NCI-H128 (cell line): ENCODE results near the gene PLXND1.

Experiments used
- DNase-seq: peaks from one replicate; lab custom pipeline; 2025; ENCODE audit not compliant: unreplicated experiment; lab: John Stamatoyannopoulos, UW

Gene PLXND1

GRCh38 chr3:129603561-129603942 lies 2.9 kb downstream of the PLXND1 start:
- no peak for DNase-seq

DNA sequence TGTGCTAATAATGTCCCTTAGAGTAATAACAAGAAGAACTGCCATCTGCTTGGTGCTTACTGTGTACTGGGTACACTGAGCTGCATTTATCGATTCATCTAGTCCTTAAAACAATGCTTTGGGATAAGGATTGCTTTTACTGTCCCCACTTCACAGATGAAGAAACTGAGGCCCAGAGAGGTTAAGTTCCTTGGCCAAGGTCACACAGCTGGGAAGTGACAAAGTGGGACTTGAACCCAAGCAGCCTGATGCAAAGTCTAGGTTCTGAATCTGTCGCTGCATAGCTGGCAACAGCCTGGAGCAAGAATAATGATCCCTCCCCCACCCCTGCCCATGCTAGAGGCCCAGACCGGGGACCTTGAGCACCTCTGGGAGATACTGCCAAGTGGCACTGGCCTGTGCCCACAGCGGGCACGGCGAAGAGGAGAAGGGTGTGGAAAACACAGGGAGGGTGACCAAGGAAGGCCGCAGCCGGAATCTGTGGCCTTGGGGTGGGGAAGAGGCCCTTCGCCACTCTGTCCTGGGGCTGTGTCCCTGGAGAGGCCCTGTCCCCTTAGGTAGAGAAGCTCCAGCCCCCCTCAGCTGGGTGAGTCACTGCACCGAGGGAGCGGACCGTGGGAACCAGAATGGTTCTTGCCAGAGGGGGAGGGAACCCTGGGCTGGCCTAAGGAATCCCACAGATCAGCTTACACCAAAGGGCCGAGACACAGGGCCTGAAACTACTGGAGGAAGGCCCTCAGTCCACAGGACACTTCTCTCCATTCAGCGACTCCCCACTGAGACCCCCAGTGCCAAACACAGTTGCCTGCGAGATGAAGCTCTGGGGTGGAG lies 3.5 kb downstream of the PLXND1 start:
- no peak for DNase-seq

GRCh38 chr3:129602309-129602708 lies 4.2 kb downstream of the PLXND1 start:
- no peak for DNase-seq

- DNase-seq, result no peak
Observed at GRCh38 chr3:129601713-129602112, 4.8 kb downstream of the PLXND1 start.

- no peak for DNase-seq
Observed at GRCh38 chr3:129600348-129600747, 6.1 kb downstream of the PLXND1 start.

GRCh38 chr3:129599607-129600006 lies 6.9 kb downstream of the PLXND1 start:
- DNase-seq, result no peak

GRCh38 chr3:129599073-129599472 lies 7.4 kb downstream of the PLXND1 start:
- DNase-seq, result no peak

DNA sequence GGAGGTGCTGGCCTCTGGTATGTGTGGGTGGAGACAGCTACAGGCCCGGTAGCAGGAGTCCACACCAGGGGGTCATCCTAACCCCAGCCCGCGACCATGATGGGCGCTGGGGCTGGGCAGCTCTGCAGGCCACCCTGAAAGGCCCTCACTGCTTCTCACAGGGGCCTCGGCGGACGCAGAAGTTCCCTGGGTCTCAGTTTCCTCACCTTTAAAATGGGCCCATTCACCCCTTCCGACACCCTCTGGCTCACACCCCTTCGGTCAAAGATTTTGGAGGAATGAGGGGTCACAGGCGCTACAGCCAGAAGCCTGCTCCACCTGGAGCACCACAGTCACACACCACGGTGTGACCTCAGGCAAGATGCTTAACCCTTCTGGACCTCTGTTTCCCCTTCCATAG lies 8.0 kb downstream of the PLXND1 start:
- DNase-seq, result no peak

DNA sequence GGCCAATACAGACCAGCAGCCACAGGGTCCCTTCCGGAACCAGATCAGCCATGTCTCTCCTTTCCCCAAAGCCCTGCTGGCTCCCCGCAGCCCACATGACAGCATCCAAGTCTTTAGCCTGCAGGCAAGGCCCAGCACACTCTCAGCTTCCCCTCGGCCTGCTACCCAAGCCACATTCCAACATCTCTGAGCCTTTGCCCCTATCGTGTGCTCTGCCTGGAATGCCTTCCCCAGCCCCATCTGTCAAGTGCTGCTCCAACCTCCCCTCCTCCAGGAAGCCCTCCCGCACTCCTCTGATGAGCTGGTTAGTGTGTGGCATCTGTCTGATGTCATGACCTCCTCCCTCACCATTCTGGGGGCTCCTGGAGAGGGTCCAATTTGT lies 8.5 kb downstream of the PLXND1 start:
- DNase-seq, result no peak

DNA sequence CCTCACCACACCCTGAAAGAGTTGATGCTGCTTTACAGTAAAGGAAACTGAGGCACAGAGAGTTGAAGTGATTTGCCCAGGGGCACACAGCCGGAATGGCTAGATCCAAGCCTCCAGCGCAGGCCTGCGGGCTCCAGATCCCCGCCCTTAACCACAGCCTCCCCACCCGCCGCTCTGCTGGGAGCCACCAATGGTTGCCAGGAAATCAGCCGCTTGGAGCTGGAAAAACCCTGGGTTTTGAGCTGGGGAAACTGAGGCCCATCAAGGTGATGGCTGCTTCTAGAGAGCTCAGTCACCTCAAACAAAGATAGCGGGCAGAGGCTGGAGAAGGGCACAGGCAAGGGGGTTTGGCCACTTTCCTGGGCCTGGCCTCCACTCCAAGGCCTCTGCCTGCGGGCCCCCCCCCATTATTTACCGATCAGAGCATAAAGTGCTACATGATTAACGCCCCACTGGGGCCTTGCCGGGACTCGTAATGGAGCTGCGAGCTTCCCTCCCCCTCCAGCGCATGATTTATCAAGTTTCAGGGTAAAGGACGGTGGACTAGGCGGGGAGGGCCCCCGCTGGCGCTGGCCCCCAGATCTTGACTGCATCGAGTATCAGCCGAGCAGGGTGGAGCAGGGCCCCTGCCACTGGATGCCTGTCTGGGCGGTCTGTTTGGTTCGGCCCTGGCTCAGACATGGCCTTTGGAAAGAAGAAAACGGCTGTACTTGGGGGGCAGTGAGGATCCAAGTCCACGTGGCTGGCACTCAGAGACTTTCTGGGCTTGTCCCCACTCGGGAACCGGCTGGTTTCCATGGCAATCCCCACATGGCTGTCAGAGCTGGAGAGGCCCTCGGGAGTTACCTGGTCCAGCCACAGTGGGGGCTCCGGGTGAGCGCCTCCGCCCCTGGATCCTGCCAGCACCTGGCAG lies 9.1 kb downstream of the PLXND1 start:
- no peak for DNase-seq

- DNase-seq, result no peak
Observed at GRCh38 chr3:129596194-129597086, 10.0 kb downstream of the PLXND1 start.

GRCh38 chr3:129595544-129596193 lies 10.8 kb downstream of the PLXND1 start:
- no peak for DNase-seq

- DNase-seq, result no peak
Observed at GRCh38 chr3:129594907-129595390, 11.5 kb downstream of the PLXND1 start.

- no peak for DNase-seq
Observed at GRCh38 chr3:129594409-129594808, 12.1 kb downstream of the PLXND1 start.

DNA sequence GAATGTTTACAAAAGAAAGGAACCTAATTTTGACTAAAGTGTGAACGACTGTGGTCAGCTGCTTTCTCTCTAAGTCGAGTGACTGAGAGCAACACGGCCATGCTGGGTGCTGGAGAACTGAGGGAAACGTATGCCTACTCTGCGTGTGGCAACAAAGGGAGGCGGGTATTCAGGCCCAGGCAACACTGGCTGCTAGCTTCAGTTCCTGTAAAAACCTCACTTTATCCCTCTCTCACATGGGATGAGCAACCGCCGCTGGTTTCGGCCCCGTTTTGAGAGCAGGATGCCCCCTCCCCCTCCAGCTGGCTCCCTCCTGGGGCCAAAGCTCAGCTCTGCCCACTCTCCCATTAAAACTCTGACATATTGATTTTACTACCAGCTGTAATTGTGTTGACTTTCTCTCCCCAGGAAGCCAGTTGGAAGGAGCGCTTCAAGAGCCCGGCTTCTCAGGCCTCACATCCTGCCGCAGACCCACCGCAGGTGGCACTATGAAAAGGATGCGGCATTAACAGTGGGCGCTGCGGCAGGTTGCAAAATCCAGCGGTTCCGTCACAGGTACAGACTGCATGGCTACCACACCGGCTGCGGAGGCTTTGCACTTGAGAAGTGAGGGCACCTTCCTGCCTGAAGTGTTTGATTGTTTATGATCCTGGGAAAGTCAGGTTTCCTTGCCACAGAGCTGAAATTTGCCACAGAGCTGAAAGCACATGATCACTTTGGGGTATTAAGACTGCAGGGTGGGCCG lies 12.7 kb downstream of the PLXND1 start:
- DNase-seq, result peak; percentile 65

DNA sequence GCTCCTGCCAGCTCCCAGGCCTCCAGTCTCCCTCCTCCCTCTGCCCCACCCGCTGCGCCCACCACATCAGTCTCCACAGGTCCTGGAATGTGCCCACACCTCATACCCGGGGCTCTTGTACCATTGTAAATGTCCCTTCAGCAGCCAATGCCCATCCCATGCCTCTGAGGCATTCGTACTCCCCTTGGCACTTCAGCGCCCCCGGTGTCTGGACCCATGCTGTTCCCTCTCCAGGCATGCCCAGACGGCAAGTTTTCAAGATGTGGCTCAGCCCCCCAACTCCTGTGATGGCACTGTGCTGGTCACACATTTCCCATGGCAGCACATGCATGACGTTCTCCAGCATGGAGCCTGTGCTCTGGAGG lies 13.3 kb downstream of the PLXND1 start:
- DNase-seq, result no peak

GRCh38 chr3:129592381-129593131 lies 13.9 kb downstream of the PLXND1 start:
- no peak for DNase-seq

GRCh38 chr3:129591932-129592331 lies 14.5 kb downstream of the PLXND1 start:
- DNase-seq, result no peak

DNA sequence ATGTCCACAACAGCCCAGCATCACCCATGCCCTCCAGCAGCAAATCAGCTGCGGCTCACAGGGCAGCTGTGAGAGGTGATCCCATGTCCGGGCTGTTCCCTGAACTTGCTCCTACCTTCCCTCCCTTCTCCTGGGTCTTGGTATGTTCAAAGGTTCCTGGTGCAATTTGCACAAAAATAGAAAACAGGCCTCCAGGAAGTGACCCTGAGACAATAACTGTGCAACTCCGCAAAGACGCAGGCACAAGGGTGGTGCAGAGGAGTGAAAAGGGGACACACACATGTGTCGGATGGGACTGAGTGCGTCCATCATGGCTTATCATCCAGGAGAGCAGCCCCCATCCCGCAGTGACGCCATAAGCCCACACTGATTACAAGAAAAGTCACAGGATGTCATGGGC lies 16.3 kb downstream of the PLXND1 start:
- DNase-seq, result no peak
